Stimulated activated CD4-positive, alpha-beta T cell treated with anti-CD3 and anti-CD28 coated beads, Interleukin-2, amount 100 ng/mL, for 4 hours (primary cell): Measurements from ENCODE around the gene USP43.

ENCODE experiments used
- DNase-seq: peaks from one replicate; pipeline ENCODE4 v3.0.0-alpha.2; 2020; ENCODE audit warnings: low read depth

USP43 gene

GRCh38 chr17:9715503-9716016 is 70.2 kb downstream of the USP43 start:
- no peak for DNase-seq

- no peak for DNase-seq
Observed at GRCh38 chr17:9725575-9725974, 80.3 kb downstream of the USP43 start.

- DNase-seq, result no peak
Observed at GRCh38 chr17:9726291-9726690, 81.0 kb downstream of the USP43 start.

- no peak for DNase-seq
Observed at GRCh38 chr17:9728005-9728404, 82.7 kb downstream of the USP43 start.

- no peak for DNase-seq
Observed at GRCh38 chr17:9728564-9728963, 83.2 kb downstream of the USP43 start.

- DNase-seq, result no peak
Observed at GRCh38 chr17:9729034-9729650, 83.8 kb downstream of the USP43 start.

- DNase-seq, result no peak
Observed at GRCh38 chr17:9729735-9730420, 84.6 kb downstream of the USP43 start.

- no peak for DNase-seq
Observed at GRCh38 chr17:9750524-9750923, 105.2 kb downstream of the USP43 start.

- DNase-seq, result no peak
Observed at GRCh38 chr17:9755083-9755482, 109.8 kb downstream of the USP43 start.

- DNase-seq, result no peak
Observed at GRCh38 chr17:9760266-9760665, 114.9 kb downstream of the USP43 start.

GRCh38 chr17:9763643-9764042 is 118.3 kb downstream of the USP43 start:
- no peak for DNase-seq

GRCh38 chr17:9765322-9765721 is 120.0 kb downstream of the USP43 start:
- DNase-seq, result no peak

- no peak for DNase-seq
Observed at GRCh38 chr17:9766970-9767369, 121.7 kb downstream of the USP43 start.

- DNase-seq, result no peak
Observed at GRCh38 chr17:9767432-9767991, 122.2 kb downstream of the USP43 start.

GRCh38 chr17:9768381-9768934 is 123.1 kb downstream of the USP43 start:
- no peak for DNase-seq

GRCh38 chr17:9769036-9769695 is 123.8 kb downstream of the USP43 start:
- no peak for DNase-seq

- DNase-seq, result no peak
Observed at GRCh38 chr17:9771465-9771864, 126.1 kb downstream of the USP43 start.

GRCh38 chr17:9772658-9773057 is 127.3 kb downstream of the USP43 start:
- no peak for DNase-seq

- DNase-seq, result no peak
Observed at GRCh38 chr17:9776911-9777310, 131.6 kb downstream of the USP43 start.
